ENCODE results near the gene HPSE2.

Gene HPSE2

GRCh38 chr10:98416606-98417388 is 818.9 kb downstream of the HPSE2 start:
- TF ChIP-seq REST (IDR thresholded peaks at IDR 0.05; ENCODE audit: insufficient read depth in 1 of 2, low read depth in 2 of 2, low read length in 2 of 2) (no peak), FOXP2 (optimal IDR thresholded peaks at IDR 0.05; ENCODE audit: borderline replicate concordance, extremely low read depth, extremely low read length, insufficient read depth) (no peak), POLR2AphosphoS5 (IDR thresholded peaks at IDR 0.05; ENCODE audit: low read depth, low read length) (no peak), SIN3A (IDR thresholded peaks at IDR 0.05; ENCODE audit: borderline replicate concordance, insufficient read depth, low read length) (no peak), TAF1 (IDR thresholded peaks at IDR 0.05; ENCODE audit: borderline replicate concordance, insufficient read depth, low read length) (no peak)

GRCh38 chr10:98415731-98416119 is 819.9 kb downstream of the HPSE2 start:
- TF ChIP-seq SIN3A (IDR thresholded peaks at IDR 0.05; ENCODE audit: borderline replicate concordance, insufficient read depth, low read length) (no peak), FOXP2 (optimal IDR thresholded peaks at IDR 0.05; ENCODE audit: borderline replicate concordance, extremely low read depth, extremely low read length, insufficient read depth) (no peak), REST (IDR thresholded peaks at IDR 0.05; ENCODE audit: insufficient read depth in 1 of 2, low read depth in 2 of 2, low read length in 2 of 2) (no peak), POLR2AphosphoS5 (IDR thresholded peaks at IDR 0.05; ENCODE audit: low read depth, low read length) (no peak), TAF1 (IDR thresholded peaks at IDR 0.05; ENCODE audit: borderline replicate concordance, insufficient read depth, low read length) (no peak)

GRCh38 chr10:98414932-98415730 is 820.5 kb downstream of the HPSE2 start, which contains the start of gene PYROXD2:
Gene PYROXD2, minus strand, starts transcription at chr10:98415182. Its CDS starts 47 bp downstream, at chr10:98415135.
- TF ChIP-seq POLR2AphosphoS5 (IDR thresholded peaks at IDR 0.05; ENCODE audit: low read depth, low read length) (peak; percentile 99), SIN3A (IDR thresholded peaks at IDR 0.05; ENCODE audit: borderline replicate concordance, insufficient read depth, low read length) (0 out of 2 replicates have a peak, but pooled peaks have one; percentile 65), FOXP2 (optimal IDR thresholded peaks at IDR 0.05; ENCODE audit: borderline replicate concordance, extremely low read depth, extremely low read length, insufficient read depth) (peak; percentile 94), REST (IDR thresholded peaks at IDR 0.05; ENCODE audit: insufficient read depth in 1 of 2, low read depth in 2 of 2, low read length in 2 of 2) (0 out of 4 replicates have a peak, but pooled peaks have one; percentile 37 to 44), TAF1 (IDR thresholded peaks at IDR 0.05; ENCODE audit: borderline replicate concordance, insufficient read depth, low read length) (peak; percentile 69; the same call in 1 of the 2 replicates)

- TF ChIP-seq POLR2AphosphoS5 (IDR thresholded peaks at IDR 0.05; ENCODE audit: low read depth, low read length) (no peak), SIN3A (IDR thresholded peaks at IDR 0.05; ENCODE audit: borderline replicate concordance, insufficient read depth, low read length) (no peak), FOXP2 (optimal IDR thresholded peaks at IDR 0.05; ENCODE audit: borderline replicate concordance, extremely low read depth, extremely low read length, insufficient read depth) (no peak), TAF1 (IDR thresholded peaks at IDR 0.05; ENCODE audit: borderline replicate concordance, insufficient read depth, low read length) (no peak), REST (IDR thresholded peaks at IDR 0.05; ENCODE audit: insufficient read depth in 1 of 2, low read depth in 2 of 2, low read length in 2 of 2) (no peak)
These were observed 821.1 kb downstream of the HPSE2 start for GRCh38 chr10:98414578-98414931.

Measured in PFSK-1 (cell line).